ENCODE results near the gene REXO5.

DNA sequence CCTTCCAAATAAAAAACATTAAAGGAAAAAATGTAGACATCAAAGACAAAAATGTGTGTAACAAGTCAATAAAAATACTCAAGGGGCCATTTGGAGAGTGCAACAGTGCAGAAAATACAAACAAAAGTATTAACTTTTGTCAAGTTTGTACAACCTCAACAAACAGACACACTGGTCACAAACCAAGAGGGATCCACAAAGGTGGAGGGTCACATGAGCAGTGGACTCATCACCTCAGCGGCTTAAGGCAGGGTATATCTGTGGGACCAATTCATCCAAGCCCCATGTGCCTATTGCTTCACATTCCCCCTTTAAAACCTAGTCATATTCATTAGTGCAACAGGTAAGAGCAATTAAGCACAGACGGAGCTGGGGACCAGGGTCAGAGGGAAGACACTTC is 48.6 kb downstream of the REXO5 start:
- TF ChIP-seq, protein P1, sequence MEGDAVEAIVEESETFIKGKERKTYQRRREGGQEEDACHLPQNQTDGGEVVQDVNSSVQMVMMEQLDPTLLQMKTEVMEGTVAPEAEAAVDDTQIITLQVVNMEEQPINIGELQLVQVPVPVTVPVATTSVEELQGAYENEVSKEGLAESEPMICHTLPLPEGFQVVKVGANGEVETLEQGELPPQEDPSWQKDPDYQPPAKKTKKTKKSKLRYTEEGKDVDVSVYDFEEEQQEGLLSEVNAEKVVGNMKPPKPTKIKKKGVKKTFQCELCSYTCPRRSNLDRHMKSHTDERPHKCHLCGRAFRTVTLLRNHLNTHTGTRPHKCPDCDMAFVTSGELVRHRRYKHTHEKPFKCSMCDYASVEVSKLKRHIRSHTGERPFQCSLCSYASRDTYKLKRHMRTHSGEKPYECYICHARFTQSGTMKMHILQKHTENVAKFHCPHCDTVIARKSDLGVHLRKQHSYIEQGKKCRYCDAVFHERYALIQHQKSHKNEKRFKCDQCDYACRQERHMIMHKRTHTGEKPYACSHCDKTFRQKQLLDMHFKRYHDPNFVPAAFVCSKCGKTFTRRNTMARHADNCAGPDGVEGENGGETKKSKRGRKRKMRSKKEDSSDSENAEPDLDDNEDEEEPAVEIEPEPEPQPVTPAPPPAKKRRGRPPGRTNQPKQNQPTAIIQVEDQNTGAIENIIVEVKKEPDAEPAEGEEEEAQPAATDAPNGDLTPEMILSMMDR (IDR thresholded peaks at IDR 0.05; ENCODE audit: low read length) = no peak
- TF ChIP-seq EZH2 (optimal IDR thresholded peaks at IDR 0.05; ENCODE audit: low read depth, low read length) = no peak
- TF ChIP-seq EZH2phosphoT487 (IDR thresholded peaks at IDR 0.05; ENCODE audit: low read length) = no peak

Data from MM.1S (cell line).